Endometrium (tissue), 2 donors: ENCODE data around the gene FOXE3.

Experiments used
- FAIRE-seq: peaks from 2 replicates; lab custom pipeline; 2012; peaks lifted over from hg19 to GRCh38; lab: Jason Lieb, UNC
- donor health status: control.
- donor health status: control.

Gene FOXE3

DNA sequence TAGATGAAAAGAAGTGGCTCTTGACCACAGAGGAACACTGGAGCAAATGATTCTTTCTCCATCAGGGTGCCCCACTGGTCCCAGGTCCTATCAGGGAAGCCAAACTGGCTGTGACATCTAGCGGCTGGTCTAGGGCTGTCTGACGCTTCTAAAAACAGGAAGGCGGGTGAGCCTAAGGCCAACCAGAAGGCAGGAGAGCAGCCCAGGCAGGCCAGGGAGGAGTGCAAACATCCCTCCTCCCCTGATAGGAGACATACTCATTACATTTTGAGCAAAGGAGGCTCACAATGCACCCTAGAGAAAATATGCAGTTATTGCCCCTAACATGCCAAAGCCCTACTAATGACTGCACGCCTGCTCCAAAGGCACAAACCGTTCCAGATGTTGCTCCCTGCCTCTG lies 10.4 kb upstream of the FOXE3 start:
- no peak for FAIRE-seq

DNA sequence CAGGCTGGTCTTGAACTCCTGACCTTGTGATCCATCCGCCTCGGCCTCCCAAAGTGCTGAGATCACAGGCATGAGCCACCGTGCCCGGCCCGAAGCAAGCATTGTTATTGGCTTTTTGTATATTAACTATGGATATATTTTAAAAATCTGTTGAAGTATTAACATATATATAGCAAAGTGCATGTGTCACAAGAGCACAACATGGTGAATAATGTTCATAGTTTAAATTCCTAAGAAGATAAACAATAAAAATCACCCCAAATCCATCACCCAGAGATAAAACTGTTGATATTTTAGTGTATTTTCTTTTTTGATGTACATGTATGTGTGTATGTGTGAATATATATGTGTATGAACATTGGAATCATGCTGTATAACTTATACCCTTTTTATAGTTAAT lies 9.1 kb upstream of the FOXE3 start:
- no peak for FAIRE-seq

DNA sequence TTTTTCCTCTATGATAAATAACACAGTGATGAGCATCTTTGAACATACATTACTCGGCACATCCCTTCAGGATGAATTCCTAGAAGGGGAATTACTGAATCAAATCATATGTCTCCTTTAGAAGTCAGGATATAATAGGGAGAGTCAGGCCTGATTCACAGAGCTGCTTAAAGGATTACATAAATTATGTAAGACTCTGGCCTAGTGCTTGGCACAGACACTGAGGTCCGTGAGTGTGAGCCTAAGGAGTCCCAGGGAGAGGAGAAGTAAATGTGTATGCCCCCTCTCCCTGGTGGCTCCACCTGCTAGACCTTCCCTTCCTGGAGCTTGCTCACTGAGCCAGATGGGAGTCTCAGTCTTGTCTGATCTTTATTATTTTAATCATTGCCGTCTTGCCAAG lies 8.6 kb upstream of the FOXE3 start:
- no peak for FAIRE-seq

DNA sequence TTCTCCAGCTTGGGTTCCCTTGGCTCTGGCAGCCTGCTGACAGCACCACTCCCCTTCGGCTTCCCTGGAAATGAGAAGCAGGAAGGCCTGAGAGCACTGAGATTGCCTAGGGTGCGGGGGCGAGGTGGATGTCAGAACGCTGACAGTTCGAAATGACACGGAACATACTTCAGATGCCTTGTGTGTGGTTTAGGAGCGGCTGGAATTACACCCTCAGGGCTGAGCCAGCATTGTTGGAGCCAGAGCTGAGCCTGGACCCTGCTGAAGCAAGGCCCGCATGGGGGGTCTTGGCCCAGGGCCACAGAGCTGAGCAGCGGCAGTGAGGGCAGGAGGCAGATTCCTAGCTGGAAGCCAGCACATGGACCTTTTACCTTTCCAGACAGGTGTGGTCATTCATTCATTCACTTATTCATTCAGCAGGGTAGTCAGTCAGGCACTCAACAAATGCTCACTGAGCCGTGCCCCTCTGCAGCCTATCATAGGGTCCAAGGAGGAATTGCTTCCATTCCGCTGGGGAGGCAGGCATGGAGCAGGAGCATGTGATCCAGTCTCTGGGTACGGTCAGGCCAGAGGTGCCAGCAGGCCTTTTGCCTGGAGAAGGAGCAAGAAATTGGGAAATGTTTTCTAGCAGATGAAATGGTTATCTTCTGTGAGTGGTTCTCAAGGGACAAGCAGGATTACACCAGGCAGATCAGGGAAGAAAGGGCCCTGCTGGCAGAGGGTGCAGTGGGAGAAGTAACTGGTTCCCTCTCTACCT lies 6.6 kb upstream of the FOXE3 start:
- FAIRE-seq, result no peak

DNA sequence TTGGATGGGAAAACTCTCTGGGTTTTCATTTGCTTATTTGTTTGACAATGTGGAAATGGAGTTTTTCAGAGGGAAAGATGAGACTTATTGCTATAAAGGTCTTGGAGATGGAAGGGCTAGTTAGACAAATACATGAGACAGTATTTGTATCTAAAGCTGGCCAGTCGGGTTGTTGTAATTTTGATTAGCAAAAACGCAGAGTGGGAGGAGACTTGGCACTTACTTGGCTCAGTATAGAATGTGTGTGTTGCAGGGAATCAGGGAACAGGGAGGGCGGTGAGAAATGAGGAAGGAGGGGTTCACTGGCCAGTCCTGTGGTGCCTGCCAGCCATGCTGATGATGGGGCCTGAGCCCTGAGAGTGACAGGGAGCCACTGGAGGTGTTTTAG lies 6.0 kb upstream of the FOXE3 start:
- no peak for FAIRE-seq

DNA sequence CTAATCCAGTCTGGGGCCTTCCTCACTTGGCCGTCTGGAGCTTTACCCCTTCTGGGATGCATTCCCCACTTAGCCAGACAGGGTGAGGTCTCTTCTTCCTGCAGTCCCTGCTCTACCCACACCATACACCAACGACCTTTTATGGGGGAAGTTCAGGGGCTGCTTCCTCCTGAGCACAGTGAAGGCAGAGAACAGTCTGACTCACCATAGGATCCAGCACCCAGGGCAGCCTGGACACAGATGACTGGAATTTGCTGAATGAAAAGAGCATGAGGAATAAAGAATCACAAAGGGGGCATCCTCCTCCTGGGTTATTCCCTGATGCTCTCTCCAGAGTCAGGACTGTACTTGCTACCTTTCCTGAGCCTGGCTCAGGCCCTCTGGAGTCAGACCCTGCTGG lies 4.6 kb upstream of the FOXE3 start:
- FAIRE-seq, result no peak

DNA sequence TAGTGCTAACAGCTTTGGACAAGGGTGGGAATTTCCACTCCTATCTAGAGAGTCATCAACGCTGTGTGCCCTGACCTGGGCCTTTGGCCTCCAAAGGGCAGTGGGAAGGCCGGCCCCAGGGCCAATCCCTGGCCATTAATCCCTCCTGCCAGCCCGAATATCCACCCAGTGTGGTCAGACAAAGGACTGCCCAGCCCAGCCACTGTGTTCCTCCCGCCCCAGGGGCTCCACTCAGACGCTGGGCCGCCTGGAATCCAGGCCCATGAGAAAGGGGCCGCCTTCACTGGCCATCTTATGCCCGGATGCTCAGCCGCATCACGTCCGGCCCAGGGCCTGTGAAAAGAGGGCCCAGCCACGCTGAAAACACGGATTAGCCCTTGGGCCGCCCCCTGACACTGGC lies 3.6 kb upstream of the FOXE3 start:
- FAIRE-seq, result no peak

DNA sequence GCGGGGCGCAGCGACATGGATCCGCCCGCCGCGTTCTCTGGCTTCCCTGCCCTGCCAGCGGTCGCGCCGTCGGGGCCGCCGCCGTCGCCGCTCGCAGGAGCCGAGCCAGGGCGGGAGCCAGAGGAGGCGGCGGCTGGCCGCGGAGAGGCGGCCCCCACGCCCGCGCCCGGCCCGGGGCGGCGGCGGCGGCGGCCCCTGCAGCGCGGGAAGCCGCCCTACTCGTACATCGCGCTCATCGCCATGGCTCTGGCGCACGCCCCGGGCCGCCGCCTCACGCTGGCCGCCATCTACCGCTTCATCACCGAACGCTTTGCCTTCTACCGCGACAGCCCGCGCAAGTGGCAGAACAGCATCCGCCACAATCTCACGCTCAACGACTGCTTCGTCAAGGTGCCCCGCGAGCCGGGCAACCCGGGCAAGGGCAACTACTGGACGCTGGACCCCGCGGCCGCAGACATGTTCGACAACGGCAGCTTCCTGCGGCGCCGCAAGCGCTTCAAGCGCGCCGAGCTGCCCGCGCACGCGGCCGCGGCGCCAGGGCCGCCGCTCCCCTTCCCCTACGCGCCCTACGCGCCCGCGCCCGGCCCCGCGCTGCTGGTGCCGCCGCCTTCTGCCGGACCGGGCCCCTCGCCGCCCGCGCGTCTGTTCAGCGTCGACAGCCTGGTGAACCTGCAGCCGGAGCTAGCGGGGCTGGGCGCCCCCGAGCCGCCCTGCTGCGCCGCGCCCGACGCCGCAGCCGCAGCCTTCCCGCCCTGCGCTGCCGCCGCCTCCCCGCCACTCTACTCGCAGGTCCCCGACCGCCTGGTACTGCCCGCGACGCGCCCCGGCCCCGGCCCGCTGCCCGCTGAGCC lies 459 bp downstream of the FOXE3 start:
- FAIRE-seq, result no peak

DNA sequence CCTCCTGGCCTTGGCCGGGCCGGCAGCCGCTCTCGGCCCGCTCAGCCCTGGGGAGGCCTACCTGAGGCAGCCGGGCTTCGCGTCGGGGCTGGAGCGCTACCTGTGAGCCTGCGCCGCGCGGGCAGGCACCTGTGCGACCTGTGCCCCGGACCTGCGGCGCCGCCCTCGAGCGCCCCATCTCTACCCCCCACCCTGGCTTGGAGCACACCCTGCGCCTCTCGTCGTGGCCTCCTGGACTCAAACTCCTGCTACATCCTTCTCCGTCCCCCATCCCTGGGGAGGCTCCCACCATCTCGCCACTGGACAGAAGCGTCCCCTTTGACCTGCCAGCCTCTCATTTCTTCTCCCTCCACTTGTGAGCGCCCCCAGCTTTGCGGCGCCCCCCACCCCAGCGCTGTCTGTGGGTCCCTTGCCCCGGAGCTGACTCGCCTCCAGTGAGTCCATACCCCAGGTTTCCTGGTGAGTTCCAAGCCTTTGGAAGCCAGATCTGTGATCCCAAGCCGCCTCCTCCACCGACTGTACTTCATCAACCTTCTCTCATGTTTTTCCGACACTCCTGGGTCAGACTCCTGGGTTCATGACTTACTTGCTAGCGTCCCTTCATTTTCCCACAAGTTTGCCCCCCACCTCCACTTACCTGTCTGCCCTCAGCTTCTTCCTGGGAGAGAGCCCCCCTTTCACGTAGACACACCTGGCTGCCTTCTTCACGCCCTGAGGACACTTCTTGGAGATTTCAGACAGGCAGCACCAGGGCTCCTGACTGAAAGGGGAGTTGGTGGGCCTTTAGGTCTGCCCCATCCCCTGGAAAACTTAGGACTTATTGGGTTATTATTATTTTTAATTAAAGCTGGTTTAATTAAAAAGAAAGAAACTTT lies 1.3 kb downstream of the FOXE3 start:
- no peak for FAIRE-seq

DNA sequence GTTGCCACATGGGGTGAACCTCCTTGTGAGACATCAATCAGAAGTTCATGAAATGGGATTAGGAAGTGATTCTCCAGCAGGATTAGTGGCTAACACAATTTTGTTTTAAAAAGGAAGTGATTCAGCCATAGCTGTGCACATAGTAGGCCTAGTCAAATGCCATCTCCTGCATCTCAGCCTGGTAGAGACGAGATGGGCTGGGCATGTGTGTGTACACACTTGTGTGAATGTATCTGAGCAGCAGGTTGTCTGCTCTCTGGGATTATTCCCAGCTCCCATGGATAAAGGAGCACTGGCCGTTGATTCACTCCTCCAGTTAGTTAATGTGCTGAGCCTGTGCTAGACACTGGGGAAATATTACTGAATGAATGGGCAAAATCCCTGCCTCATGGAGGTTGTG lies 2.0 kb downstream of the FOXE3 start:
- FAIRE-seq, result no peak

DNA sequence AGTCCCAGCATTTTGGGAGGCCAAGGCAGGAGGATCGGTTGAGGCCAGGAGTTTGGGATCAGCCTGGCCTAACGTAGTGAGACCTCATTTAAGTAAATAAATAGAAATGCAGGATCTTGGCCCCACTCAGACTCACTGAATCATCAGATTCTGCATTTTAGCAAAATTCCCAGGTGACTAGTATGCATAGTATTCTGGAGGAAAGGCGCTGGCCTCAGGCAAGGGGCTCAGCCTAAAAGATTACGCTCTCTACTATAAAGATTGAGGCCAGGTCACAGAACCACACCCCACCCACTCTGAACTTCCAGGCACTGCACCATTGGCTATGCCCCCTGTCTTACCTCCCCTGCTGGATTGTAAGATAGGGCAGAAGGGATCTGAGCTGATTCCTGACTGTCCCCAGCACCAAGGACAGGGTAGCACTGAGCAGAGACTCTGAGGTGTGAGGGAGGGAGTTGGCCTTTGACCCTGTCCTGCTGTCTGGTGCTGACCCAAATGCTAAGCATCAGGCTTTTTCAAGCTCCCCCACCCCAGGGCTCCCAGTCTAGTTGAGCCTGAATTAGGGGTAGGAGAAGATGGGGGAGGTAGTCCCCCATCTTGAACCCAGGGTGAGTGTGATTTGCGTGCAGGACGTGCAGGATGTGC lies 2.7 kb downstream of the FOXE3 start:
- FAIRE-seq, result no peak

DNA sequence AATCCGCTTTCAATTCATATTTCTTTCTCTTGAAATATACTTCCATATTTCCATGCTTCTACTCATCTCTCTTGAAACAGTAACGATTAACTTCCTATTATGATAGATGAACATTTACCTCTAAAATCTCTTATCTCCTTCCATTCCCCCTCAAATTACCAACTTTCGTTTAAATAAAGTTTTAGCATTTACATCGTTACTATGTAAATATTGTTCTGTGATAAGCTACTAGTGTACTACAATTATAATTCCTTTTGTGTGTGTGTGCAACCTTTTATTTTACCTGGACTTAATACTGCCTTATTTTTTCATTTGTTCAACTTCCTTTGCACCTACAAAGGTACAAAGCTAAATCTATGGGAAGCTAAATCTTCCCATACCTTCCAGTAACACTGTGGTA lies 4.5 kb downstream of the FOXE3 start:
- FAIRE-seq, result no peak

DNA sequence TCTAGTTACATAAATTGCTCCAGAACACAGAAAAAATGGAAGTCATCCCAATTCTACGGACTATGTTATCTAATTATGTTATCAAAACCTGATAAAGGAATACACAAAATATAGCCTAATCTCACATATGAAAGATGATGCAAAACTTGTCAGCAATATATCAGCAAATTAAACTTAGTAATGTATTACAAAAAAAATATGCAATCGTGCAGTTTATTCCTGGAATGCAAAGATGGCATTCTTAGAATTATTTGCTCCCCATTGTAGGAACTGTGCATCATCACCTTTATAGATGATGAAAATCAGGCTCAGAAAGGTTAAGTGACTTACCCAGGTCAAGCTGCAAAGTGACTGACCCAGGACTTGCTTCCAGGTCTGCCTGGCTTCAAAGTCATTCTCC lies 7.8 kb downstream of the FOXE3 start:
- no peak for FAIRE-seq

DNA sequence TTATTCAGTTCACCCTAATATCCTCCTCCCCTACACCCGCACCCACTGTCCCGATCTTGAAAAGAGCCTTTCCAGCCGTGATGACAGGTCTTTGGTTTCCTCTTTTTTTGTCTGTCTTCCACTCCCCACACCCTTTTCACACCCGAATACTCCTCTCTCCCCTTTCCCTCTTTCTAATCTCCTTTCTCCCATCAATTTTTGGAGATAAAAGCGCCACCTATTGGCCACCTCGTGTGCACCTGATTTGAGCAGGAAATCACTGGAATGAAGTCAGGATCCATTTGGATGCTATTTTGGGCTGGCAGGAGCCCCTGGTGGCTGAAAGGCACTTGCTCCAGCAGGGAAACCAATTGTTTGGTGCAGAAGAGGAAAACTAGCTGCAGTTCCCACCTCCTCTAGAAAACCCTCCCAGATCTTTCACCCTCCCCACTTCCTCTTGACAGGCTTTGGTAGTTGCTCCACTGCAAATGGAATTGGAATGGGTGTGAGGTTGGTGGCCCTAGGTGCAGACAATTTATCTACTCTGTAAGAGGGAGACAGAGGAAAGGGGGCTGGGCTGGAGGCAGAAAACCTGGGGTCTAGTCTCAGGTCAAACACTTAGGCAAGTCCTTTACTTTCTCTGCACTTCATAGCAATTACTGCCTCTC lies 8.4 kb downstream of the FOXE3 start:
- no peak for FAIRE-seq

DNA sequence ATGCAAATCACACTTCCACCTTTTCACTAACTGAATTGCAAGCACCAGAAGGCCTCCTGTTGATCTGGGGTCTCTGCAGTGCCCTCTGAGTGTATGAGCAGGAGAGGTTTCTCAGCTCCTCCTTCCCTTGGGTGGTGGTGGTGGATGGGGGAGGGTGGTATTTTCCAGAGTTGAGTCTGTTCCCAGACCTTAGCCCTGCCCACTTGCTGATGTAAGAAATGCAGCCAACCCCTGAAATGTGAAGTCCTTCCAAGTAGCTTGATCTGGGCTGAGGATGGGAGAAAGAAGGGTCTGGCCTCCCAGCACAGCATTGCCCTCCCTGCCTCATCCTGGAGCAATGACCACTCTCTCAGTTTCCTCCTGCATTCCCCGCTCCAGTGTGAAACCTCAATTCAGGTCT lies 15.4 kb downstream of the FOXE3 start:
- FAIRE-seq, result no peak

DNA sequence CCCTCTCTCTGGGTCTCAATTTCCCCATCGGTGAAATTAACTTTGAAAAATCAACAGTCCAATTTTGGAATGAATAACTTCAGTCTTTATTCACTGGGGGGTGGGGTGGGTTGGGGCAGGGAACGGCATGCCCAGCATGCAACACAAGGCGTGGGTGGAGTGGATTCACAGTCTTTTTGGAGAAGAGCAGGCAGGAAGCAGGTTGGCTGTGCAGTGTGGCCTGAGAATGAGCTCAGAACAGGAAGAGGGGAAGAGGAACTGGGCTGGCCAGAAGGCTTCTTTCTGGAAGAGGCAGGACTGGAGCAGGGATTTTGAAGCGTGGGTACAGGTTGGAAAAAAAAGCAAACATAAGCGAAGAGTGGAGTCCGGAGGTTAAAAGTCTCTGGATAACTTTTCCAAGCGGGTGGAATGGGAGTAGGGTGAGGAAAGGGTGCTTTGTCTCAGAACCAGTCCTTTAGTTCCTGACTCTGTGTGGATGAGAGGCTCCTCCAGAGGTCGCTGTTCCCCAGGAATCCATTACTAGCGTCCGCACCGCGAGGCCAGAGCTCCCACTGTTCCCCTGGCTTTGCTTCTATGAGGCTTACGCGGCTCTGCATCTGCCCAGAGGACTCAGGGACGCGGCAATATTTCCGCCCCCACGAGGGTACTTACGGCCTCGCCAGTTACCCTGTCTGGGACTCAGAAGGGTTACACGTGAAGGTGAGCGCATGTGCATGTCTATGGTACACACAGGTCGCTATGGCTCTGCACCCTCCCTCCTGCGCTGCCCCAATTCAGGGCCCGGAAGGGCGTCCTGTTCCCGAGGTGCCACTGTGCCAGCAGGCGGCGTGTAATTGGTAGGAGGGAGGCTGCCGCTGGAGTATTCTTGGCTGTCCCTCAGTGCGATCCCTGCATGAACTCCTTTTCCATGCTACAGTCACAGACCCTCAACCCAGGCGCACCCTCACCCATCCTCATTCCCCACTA lies 16.3 kb downstream of the FOXE3 start:
- FAIRE-seq, result no peak

DNA sequence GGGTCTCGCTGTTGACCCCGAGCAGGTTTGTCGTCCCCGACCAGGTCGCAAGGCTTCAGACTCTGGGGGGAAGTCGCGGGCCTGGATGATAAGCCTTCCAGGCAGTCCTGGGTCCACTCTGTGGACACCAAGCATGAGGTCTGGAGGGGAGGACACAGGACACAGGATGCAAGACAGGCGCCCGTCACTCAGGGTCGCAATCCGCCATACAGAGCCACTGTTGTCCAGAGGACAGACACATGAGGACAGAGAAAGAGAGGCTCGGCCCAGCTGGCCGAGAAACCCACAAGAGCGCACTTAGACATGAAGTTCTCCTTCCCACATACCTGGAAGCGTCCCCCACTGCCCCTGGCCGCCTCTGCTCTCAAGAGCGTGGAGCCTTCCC lies 16.9 kb downstream of the FOXE3 start:
- FAIRE-seq, result no peak

DNA sequence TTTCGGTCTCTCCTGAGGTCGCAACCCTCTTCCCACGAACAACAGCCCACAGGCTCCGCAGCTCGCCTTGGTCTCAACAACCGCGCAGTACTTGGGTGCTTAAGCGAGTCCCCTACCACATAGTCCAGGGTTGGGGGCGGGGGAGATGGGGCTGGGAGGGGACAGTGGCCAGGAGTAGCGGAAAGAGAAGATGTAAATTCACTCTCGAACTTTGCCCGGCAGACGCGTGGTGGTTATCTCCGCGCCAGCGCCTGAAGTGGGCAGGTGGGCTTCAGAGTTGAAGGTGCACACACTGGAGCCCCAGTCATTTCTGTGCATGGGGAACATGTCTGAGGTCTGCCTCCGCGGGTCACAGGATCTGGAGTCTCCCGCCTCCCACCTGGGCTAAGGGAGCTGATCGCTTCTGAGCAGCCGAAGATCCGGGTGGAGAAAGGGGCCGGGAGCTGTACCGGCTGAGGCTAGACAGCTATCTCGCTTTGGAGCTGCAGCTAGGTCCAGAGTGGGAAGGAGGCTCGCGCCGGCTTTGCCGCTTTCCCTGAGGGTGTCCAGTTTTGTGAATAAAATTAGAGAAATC lies 17.5 kb downstream of the FOXE3 start:
- FAIRE-seq, result no peak

DNA sequence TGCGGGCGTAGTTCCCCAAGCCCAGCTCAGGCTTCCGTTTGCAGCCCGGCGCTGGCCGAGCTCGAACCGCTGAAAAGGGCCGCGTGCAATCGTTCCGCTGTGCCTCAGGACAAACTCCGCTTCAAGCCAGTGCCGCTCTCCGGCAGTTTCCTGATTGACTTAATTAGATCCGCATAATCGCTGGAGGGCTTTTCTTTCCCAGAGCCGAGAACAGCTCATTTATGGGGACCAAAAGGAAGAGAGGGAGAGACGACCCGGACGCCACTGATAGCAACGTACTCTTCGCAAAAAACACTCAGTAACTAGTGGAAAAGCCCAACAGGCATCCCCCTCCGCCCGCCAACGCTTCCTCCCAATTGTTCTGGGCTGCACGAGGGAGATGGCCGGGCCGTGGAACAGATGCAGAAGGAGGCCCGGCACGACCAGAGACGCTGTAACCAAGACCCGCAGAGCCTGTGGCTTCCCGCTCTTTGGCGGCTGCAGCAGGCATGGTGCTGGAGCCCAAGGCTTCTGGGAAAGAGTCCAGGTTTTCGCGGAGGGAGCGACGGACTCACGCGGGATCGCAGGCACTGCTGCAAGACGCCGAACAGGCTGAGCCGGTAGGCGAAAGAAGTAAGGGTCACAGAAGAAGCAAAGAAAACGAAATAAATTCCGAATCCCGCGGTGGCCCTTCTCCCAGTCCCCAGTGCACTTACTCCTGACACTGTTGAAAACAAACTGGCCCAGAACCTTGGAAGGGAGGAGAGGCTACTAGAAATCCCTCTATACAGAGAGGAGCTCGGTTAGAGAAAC lies 18.2 kb downstream of the FOXE3 start:
- FAIRE-seq, result no peak
